Aorta (tissue), 5 donors: Measurements from ENCODE around the gene RCBTB2. TPM values are rescaled to one million over a fixed set of nuclear protein-coding genes. Genes with fewer than 3 reads are reported as not detected.

Experiments used
- ATAC-seq: fragments of 200-7000 bp; cut with Tn5 transposase; one replicate; pipeline ENCODE4 v1.9.1; 2022; ENCODE audit warnings: moderate library complexity; ENCODE audit not compliant: low FRiP score
- DNase-seq, 2 donors: peaks; one replicate each; pipeline ENCODE4 v3.0.0-alpha.2; 2020
- H3K27ac ChIP-seq, 2 donors: one replicate each; pipeline ENCODE4 v1.5.1; 2013; ENCODE audit warnings: low read length in 2 of 2, mild to moderate bottlenecking in 2 of 2, moderate library complexity in 2 of 2, control low read depth in 1 of 2, inconsistent platforms in 1 of 2, low read depth in 1 of 2
- H3K27me3 ChIP-seq, 2 donors: one replicate each; pipeline ENCODE4 v1.6.1; 2013; ENCODE audit warnings: control low read depth in 1 of 2, low read length in 1 of 2, mild to moderate bottlenecking in 1 of 2, moderate library complexity in 1 of 2; ENCODE audit not compliant: insufficient read depth in 2 of 2, control insufficient read depth in 1 of 2
- H3K36me3 ChIP-seq, 2 donors: one replicate each; pipeline ENCODE4 v1.6.1; 2013; ENCODE audit warnings: control low read depth in 1 of 2, low read length in 1 of 2, mild to moderate bottlenecking in 1 of 2; ENCODE audit not compliant: insufficient read depth in 2 of 2, control insufficient read depth in 1 of 2
- H3K4me1 ChIP-seq, 2 donors: one replicate each; pipeline ENCODE4 v1.6.1; 2013; ENCODE audit warnings: low read length in 2 of 2, control low read depth in 1 of 2, mild to moderate bottlenecking in 1 of 2, moderate library complexity in 1 of 2; ENCODE audit not compliant: insufficient read depth in 2 of 2, control insufficient read depth in 1 of 2
- H3K4me3 ChIP-seq, 2 donors: one replicate each; pipeline ENCODE4 v1.5.1; 2013; ENCODE audit warnings: low read length in 2 of 2, control low read depth in 1 of 2, mild to moderate bottlenecking in 1 of 2
- H3K9me3 ChIP-seq: one replicate; pipeline ENCODE4 v1.6.1; 2013; ENCODE audit warnings: mild to moderate bottlenecking, low read length; ENCODE audit not compliant: control insufficient read depth
- WGBS, 2 donors: extraction: QIAGEN DNeasy Blood & Tissue Kit; methylation state at CpG; one replicate each; pipeline ENCODE4 v1.1.7; 2013; 5-methylcytosine and 5-hydroxymethylcytosine counted together
- intact Hi-C, 2 donors: fragments of 100-400 bp; cut with DNase I; formaldehyde crosslinking; loops; one replicate each; pipeline versions ENCODE4 v1.14.2 to v1.15.0; 2022
- polyA plus RNA-seq, 2 donors: library from polyadenylated mRNA; stranded (reverse); fragments of 200-250 nt; gene quantifications; one replicate each; pipeline ENCODE4 v1.2.3, GENCODE V29; 2013
- total RNA-seq, 2 donors: library from RNA; stranded (reverse); fragmentation: NEBNext Ultra II Directional; extraction: Animal tissue kit (Norgen Biotek cat#: 25700); gene quantifications; one replicate each; pipeline ENCODE4 v1.2.1, GENCODE V29; 2021
- donor health status: healthy with polysubstance abuse.
- donor health status: Bipolar disorder and iron deficiency.
- donor health status: DM: no; HTN: no; CAD: no.
- donor health status: DM: no; HTN: no; CAD: no.
- donor health status: DM: yes; HTN: yes; CAD: no.

The RCBTB2 gene
- total and polyA plus RNA-seq, 4 donors, result 10.9 to 25.7 (median 16.2) TPM

DNA sequence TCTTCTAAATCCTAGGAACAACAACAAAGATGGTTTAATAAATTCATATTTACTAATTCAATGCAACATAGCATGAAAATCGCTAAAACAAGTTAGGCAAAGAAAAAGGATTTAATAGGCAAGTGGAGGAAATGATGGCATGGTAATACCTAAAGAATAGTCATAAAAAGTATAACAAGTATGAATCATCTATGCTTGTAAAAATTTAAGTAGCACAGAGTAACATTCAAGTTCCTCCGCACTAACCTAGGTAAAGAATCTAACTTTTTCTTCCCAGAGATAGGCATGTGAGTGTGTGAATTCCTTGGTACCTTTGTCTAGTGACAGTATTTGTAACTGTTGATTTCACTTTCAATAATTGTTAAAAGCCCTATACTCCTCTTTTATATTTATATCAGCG lies 42.6 kb downstream of the RCBTB2 start:
- no peak for DNase-seq
- Histone ChIP-seq H3K4me1 (peaks cover 0 to 2% of the 10 kb centered on the region in 2 donors), H3K27ac (no peak overlapping the region)

DNA sequence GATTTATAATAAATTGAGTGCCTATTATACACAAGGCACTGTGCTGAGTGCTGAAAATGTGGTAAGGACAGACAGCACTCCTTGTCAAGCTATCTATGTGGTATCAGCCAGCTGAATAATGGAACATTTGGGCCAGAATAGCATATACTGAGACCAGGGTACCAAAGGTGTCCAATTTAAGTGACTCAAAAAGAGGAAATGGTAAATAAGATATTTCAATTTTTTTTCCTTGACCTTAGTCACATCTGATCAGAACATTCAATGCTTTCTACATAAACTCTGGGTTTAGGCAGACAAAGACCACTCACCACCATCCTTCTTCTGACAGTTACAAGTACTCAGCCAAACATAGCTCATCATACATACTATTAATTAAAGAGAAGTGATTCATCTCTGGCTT lies 43.2 kb downstream of the RCBTB2 start:
- H3K36me3 ChIP-seq, result peaks cover 0 to 4% of the 10 kb centered on the region in 2 donors
- no peak for ATAC-seq
- intact Hi-C loops, result no loop called here

More for the DNA sequence above, 42.6 kb downstream of the RCBTB2 start:
- intact Hi-C loops, result no loop called here
- no peak overlapping the region for H3K4me3 ChIP-seq
- 95 to 98% methylated on average over 3 of the region's 3 CpGs for WGBS, 2 donors
- no peak for ATAC-seq
- no peaks in the 10 kb centered on the region for H3K9me3 ChIP-seq
- H3K36me3 ChIP-seq, result peaks cover 0 to 4% of the 10 kb centered on the region in 2 donors
- H3K27me3 ChIP-seq, result no peaks in the 10 kb centered on the region

DNA sequence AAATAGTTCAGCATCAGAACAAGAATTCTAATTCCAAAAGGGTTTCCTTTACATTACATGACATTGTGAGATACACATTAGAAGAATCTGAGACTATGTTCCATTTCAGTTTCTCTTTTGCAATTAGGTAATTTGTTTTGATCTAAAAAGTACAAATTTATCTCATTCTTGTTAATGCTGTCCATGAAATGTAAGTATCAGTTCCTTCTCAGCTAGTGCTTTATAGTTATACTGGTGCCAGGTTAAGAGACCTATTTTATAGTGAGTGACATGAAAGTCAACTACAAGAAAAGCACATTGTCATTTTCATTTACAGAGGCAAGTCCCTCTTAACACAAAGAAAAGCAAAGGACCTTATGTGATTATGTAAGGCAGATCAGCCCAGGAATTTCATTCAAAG lies 43.9 kb downstream of the RCBTB2 start:
- Histone ChIP-seq H3K27me3 (no peaks in the 10 kb centered on the region), H3K27ac (no peak overlapping the region), H3K4me3 (no peak overlapping the region), H3K9me3 (no peaks in the 10 kb centered on the region), H3K4me1 (peaks cover 0 to 2% of the 10 kb centered on the region in 2 donors), H3K36me3 (peaks cover 0 to 4% of the 10 kb centered on the region in 2 donors)
- intact Hi-C loops, result no loop called here
- ATAC-seq, result no peak
- DNase-seq, result no peak

More for the DNA sequence above, 43.2 kb downstream of the RCBTB2 start:
- Histone ChIP-seq H3K4me3 (no peak overlapping the region), H3K9me3 (no peaks in the 10 kb centered on the region), H3K27ac (no peak overlapping the region), H3K4me1 (peaks cover 0 to 2% of the 10 kb centered on the region in 2 donors), H3K27me3 (no peaks in the 10 kb centered on the region)
- DNase-seq, result no peak

DNA sequence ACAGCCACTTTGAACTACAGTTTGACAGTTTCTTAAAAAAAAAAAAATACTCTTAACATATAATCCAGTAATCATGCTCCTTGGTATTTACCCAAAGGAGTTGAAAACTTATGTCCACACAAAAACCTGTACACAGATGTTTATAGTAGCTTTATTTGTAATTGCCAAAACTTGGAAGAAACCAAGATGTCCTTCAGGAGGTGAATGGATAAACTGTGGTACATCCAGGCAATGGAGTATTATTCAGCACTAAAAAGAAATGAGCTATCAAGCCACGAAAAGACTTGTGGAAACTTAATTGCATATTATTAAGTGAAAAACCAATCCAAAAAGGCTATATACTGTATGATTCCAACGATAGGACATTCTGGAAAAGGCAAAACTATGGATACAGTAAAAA lies 44.9 kb downstream of the RCBTB2 start:
- no peak overlapping the region for H3K4me3 ChIP-seq
- intact Hi-C loops, result no loop called here
- peaks cover 0 to 1% of the 10 kb centered on the region in 2 donors for H3K36me3 ChIP-seq
- DNase-seq (no peak), ATAC-seq (no peak)
- no peak overlapping the region for H3K27ac ChIP-seq
- H3K27me3 ChIP-seq, result no peaks in the 10 kb centered on the region
- WGBS, 2 donors, result 97% methylated on average over 2 of the region's 2 CpGs
- H3K4me1 ChIP-seq, result no peaks in the 10 kb centered on the region
- no peaks in the 10 kb centered on the region for H3K9me3 ChIP-seq

DNA sequence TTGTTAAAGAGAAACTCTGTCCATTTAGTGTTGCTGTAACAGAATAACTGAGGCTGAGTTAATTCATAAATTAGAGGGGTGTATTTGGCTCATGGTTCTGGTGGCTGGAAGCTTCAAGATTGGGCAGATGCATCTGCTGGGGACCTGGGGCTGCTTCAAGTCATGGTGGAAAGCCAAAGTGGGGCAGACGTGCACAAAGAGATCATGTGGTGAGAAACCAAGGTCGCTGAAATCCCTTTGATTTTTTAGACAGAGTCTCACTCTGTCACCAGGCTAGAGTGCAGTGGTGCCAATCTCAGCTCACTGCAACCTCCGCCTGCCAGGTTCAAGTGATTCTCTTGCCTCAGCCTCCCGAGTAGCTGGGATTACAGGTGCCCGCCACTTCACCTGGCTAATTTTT lies 46.0 kb downstream of the RCBTB2 start:
- no peak for DNase-seq
- H3K4me3 ChIP-seq, result no peak overlapping the region
- H3K27me3 ChIP-seq, result no peaks in the 10 kb centered on the region
- no peak for ATAC-seq
- peaks cover 0 to 1% of the 10 kb centered on the region in 2 donors for H3K36me3 ChIP-seq
- WGBS, 2 donors, result 87 to 90% methylated on average over 5 of the region's 5 CpGs
- intact Hi-C loops, result no loop called here
- H3K9me3 ChIP-seq, result no peaks in the 10 kb centered on the region
- H3K27ac ChIP-seq, result no peak overlapping the region
- no peaks in the 10 kb centered on the region for H3K4me1 ChIP-seq

DNA sequence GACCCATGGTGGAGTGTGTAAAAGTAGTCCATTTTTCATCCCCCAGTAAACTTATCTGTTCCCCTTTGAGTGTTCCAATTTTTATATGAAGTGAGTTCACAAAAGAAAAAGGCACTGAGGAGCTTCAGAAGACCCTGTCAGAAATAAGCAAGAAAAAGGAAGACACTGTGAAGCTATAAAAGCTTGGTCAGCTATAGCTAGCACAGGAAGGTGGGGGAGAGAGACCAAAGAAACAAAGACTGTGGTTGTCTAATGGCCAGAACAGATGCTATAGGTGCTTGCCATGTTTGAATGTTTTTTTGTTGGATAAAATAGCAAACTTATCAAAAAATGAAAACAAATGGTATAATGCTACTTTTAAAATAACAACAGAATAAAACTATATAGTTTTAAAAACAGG lies 46.5 kb downstream of the RCBTB2 start:
- Histone ChIP-seq H3K27ac (no peak overlapping the region), H3K36me3 (peaks cover 0 to 1% of the 10 kb centered on the region in 2 donors), H3K4me1 (no peaks in the 10 kb centered on the region), H3K27me3 (no peaks in the 10 kb centered on the region), H3K4me3 (no peak overlapping the region), H3K9me3 (no peaks in the 10 kb centered on the region)
- ATAC-seq (no peak), DNase-seq (no peak)
- intact Hi-C loops, result no loop called here

DNA sequence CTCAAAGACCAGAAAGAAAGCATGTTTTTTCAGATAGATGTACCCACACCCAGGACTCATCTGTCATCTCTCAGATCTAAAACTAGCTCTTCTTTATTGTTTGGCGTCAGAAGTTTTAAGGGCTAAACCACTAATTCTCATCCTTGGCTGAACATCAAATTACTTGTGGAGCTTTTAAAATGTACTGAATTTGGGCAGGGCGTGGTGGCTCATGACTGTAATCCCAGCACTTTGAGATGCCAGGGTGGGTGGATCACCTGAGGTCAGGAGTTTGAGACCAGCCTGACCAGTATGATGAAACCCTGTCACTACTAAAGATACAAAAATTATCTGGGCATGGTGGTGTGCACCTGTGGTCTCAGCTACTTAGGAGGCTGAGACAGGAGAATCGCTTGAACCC lies 47.4 kb downstream of the RCBTB2 start:
- no peak overlapping the region for H3K27ac ChIP-seq
- intact Hi-C loops, result no loop called here
- no peaks in the 10 kb centered on the region for H3K27me3 ChIP-seq
- no peaks in the 10 kb centered on the region for H3K4me1 ChIP-seq
- ATAC-seq, result no peak
- H3K9me3 ChIP-seq, result no peaks in the 10 kb centered on the region
- 80 to 93% methylated on average over 3 of the region's 3 CpGs for WGBS, 2 donors
- DNase-seq, result no peak
- H3K36me3 ChIP-seq, result peaks cover 0 to 1% of the 10 kb centered on the region in 2 donors
- H3K4me3 ChIP-seq, result no peak overlapping the region

DNA sequence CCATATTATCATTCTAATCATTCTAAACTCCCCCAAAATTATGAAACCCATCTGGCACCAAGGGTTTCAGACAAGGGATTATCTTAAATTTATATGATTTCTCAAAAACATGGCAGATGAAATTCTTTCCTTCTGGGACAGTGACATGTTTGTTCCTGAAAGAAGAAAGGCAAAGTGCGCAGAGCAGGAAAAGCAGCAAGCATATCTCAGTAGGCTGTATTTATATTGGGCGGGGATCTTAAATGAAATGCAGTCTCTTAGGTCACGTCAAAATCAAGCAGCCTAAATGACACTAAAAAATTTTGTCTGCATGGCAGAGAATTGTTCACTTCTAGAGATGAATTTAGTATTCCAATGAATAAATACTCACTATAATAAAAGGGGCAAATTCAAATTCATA lies 49.3 kb downstream of the RCBTB2 start:
- no peaks in the 10 kb centered on the region for H3K4me1 ChIP-seq
- no peak overlapping the region for H3K27ac ChIP-seq
- H3K4me3 ChIP-seq, result no peak overlapping the region
- H3K27me3 ChIP-seq, result no peaks in the 10 kb centered on the region
- DNase-seq (no peak), ATAC-seq (no peak)
- intact Hi-C loops, result no loop called here
- peaks cover 0 to 3% of the 10 kb centered on the region in 2 donors for H3K36me3 ChIP-seq
- no peaks in the 10 kb centered on the region for H3K9me3 ChIP-seq
- WGBS, 2 donors, result 92 to 95% methylated on average over 3 of the region's 3 CpGs

DNA sequence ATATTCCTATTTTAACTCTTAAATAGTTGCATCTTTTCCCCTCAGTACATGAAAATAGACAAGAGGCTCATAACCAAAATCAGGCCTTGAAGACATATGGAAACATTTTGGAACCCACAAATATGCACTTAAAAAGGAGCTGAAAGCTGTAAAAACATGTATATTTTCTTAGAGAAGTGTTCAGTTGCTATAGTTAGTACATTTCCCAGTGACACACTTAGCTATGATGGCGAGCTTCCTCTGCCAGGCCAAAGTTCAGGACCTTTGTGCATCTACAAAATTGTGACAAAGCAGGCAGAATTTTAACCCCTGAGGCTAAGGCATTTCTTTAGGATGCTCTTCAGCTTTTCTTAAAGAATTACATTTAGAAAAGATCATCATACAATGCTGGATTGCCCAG lies 54.5 kb downstream of the RCBTB2 start:
- 54 to 60% methylated on average over 1 of the region's 1 CpG for WGBS, 2 donors
- no peaks in the 10 kb centered on the region for H3K4me1 ChIP-seq
- no peaks in the 10 kb centered on the region for H3K27me3 ChIP-seq
- H3K27ac ChIP-seq, result no peak overlapping the region
- H3K4me3 ChIP-seq, result no peak overlapping the region
- DNase-seq (no peak), ATAC-seq (no peak)
- intact Hi-C loops, result no loop called here
- H3K9me3 ChIP-seq, result no peaks in the 10 kb centered on the region
- peaks cover 0 to 2% of the 10 kb centered on the region in 2 donors for H3K36me3 ChIP-seq
